SU-DHL-6 (cell line): ENCODE measurements around the gene GPR107.

Experiments used
- H2AFZ ChIP-seq: fragments of 200-600 bp; sonication (generic); 2 replicates; pipeline ENCODE4 v1.6.1; 2014; ENCODE audit warnings: low read depth, mild to moderate bottlenecking, moderate library complexity, mixed read lengths, antibody characterized with exemption, low read length; ENCODE audit not compliant: severe bottlenecking
- H3F3A ChIP-seq: fragments of 200-600 bp; shearing (Covaris generic); 2 replicates; pipeline ENCODE4 v1.6.0; 2016; ENCODE audit warnings: antibody characterized with exemption, mild to moderate bottlenecking; ENCODE audit not compliant: insufficient read depth
- H3K27ac ChIP-seq: fragments of 200-600 bp; sonication (generic); 2 replicates; pipeline ENCODE4 v1.5.1; 2016; ENCODE audit warnings: low read depth, mild to moderate bottlenecking, low read length, moderate library complexity, mixed read lengths
- H3K27me3 ChIP-seq: fragments of 200-600 bp; sonication (generic), shearing (Covaris generic); 2 replicates; pipeline ENCODE4 v1.6.0; 2014; ENCODE audit warnings: mild to moderate bottlenecking, low read length
- H3K36me3 ChIP-seq: fragments of 200-600 bp; sonication (generic); 2 replicates; pipeline ENCODE4 v1.6.1; 2014; ENCODE audit warnings: mild to moderate bottlenecking, low read length, mixed read lengths
- H3K4me2 ChIP-seq: fragments of 300-600, 200-600 bp; shearing (Covaris generic), sonication (generic); 2 replicates; pipeline ENCODE4 v1.6.0; 2014; ENCODE audit warnings: low read length, low read depth, mild to moderate bottlenecking; ENCODE audit not compliant: poor library complexity, severe bottlenecking
- H3K4me3 ChIP-seq: fragments of 200-600 bp; sonication (generic); 2 replicates; pipeline ENCODE4 v1.5.1; 2014; ENCODE audit warnings: antibody characterized with exemption, low read length, mild to moderate bottlenecking, mixed read lengths; ENCODE audit not compliant: insufficient read depth, poor library complexity, severe bottlenecking
- H3K79me2 ChIP-seq: fragments of 200-600 bp; sonication (generic); 2 replicates; pipeline ENCODE4 v1.6.1; 2014; ENCODE audit warnings: mild to moderate bottlenecking, low read length, moderate library complexity; ENCODE audit not compliant: insufficient read depth
- H3K9ac ChIP-seq: fragments of 200-600 bp; sonication (generic); 2 replicates; pipeline ENCODE4 v1.7.0; 2014; ENCODE audit warnings: mild to moderate bottlenecking, low read length
- H3K9me2 ChIP-seq: fragments of 200-600 bp; sonication (generic); replicated peaks from 2 replicates; pipeline ENCODE4 v1.6.1; 2014; ENCODE audit warnings: low read length; ENCODE audit not compliant: insufficient read depth
- H3K9me3 ChIP-seq: fragments of 200-600 bp; sonication (generic); 2 replicates; pipeline ENCODE4 v1.6.1; 2014; ENCODE audit warnings: low read length, mixed read lengths; ENCODE audit not compliant: insufficient read depth
- H4K20me1 ChIP-seq: fragments of 200-600 bp; sonication (generic); 2 replicates; pipeline ENCODE4 v1.6.1; 2014; ENCODE audit warnings: low read depth, mild to moderate bottlenecking, antibody characterized with exemption, low read length, moderate library complexity, mixed read lengths
- CTCF ChIP-seq: fragments of 200-600 bp; sonication (generic); IDR thresholded peaks from one replicate; pipeline ENCODE4 v1.5.1; 2017; ENCODE audit warnings: antibody characterized with exemption, mild to moderate bottlenecking, low read length, moderate library complexity; ENCODE audit not compliant: insufficient read depth, poor library complexity, severe bottlenecking
- EZH2phosphoT487 ChIP-seq: fragments of 200-600 bp; sonication (generic), shearing (Covaris generic); conservative IDR thresholded peaks from 2 replicates; pipeline ENCODE4 v1.6.1; 2018; ENCODE audit warnings: mild to moderate bottlenecking, antibody characterized with exemption, low read length, moderate library complexity, mixed read lengths

GPR107 gene

GRCh38 chr9:130143279-130143893, 89.7 kb downstream of the GPR107 start:
- no peaks in the 10 kb centered on the region for H4K20me1 ChIP-seq
- no peak overlapping the region for H3K4me3 ChIP-seq
- H3K27ac ChIP-seq = no peak overlapping the region
- no peak overlapping the region for H3K4me2 ChIP-seq
- no peaks in the 10 kb centered on the region for H3K36me3 ChIP-seq
- H2AFZ ChIP-seq = no peak overlapping the region
- H3K9me3 ChIP-seq = no peaks in the 10 kb centered on the region
- no peak overlapping the region for H3K9ac ChIP-seq
- no peaks in the 10 kb centered on the region for H3F3A ChIP-seq
- no peaks in the 10 kb centered on the region for H3K9me2 ChIP-seq
- TF ChIP-seq EZH2phosphoT487 (no peak), CTCF (no peak)
- no peaks in the 10 kb centered on the region for H3K79me2 ChIP-seq
- no peaks in the 10 kb centered on the region for H3K27me3 ChIP-seq

GRCh38 chr9:130143958-130144366, 90.3 kb downstream of the GPR107 start:
- Histone ChIP-seq H3F3A (no peaks in the 10 kb centered on the region), H3K27me3 (no peaks in the 10 kb centered on the region), H3K9me2 (no peaks in the 10 kb centered on the region), H3K79me2 (no peaks in the 10 kb centered on the region), H2AFZ (no peak overlapping the region), H3K36me3 (no peaks in the 10 kb centered on the region), H4K20me1 (no peaks in the 10 kb centered on the region), H3K27ac (no peak overlapping the region), H3K4me3 (no peak overlapping the region), H3K9me3 (no peaks in the 10 kb centered on the region), H3K9ac (no peak overlapping the region), H3K4me2 (no peak overlapping the region)
- TF ChIP-seq CTCF (no peak), EZH2phosphoT487 (no peak)

- no peaks in the 10 kb centered on the region for H3F3A ChIP-seq
- no peaks in the 10 kb centered on the region for H4K20me1 ChIP-seq
- H3K9ac ChIP-seq = no peak overlapping the region
- H3K4me3 ChIP-seq = no peak overlapping the region
- no peaks in the 10 kb centered on the region for H3K9me3 ChIP-seq
- no peak overlapping the region for H3K27ac ChIP-seq
- H2AFZ ChIP-seq = no peak overlapping the region
- H3K4me2 ChIP-seq = no peak overlapping the region
- H3K36me3 ChIP-seq = no peaks in the 10 kb centered on the region
- no peaks in the 10 kb centered on the region for H3K79me2 ChIP-seq
- TF ChIP-seq EZH2phosphoT487 (no peak), CTCF (no peak)
- no peaks in the 10 kb centered on the region for H3K9me2 ChIP-seq
- H3K27me3 ChIP-seq = no peaks in the 10 kb centered on the region
These were observed 91.0 kb downstream of the GPR107 start for GRCh38 chr9:130144703-130145102.
